ENCODE measurements around the gene DSPP. TPM values are rescaled to one million over a fixed set of nuclear protein-coding genes. Genes with fewer than 3 reads are reported as not detected.

The DSPP gene
- total RNA-seq, 1 donor from 2014 or later = not detected

- no peak for TF ChIP-seq CTCF (IDR thresholded peaks at IDR 0.05; ENCODE audit: unreplicated experiment)
- peaks cover 13% of the 10 kb centered on the region for H3K4me1 Mint-ChIP-seq
- H3K9me3 Mint-ChIP-seq = peaks cover 8% of the 10 kb centered on the region
Observed at GRCh38 chr4:87659247-87659931, 51.1 kb downstream of the DSPP start.

DNA sequence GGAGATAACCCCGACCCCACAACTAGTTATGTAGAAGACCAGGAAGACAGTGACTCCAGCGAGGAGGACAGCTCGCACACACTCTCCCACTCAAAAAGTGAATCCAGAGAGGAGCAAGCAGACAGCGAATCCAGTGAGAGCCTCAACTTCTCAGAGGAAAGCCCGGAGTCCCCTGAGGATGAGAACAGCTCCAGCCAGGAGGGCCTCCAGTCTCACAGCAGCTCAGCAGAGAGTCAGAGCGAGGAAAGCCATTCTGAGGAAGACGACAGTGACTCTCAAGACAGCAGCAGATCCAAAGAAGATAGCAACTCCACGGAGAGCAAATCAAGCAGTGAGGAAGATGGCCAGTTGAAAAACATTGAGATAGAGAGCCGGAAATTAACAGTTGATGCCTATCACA lies 54.5 kb downstream of the DSPP start:
- Mint-ChIP-seq H3K27me3 (ENCODE audit: low read depth) (no peaks in the 10 kb centered on the region), H3K4me1 (peaks cover 13% of the 10 kb centered on the region), H3K9me3 (peaks cover 8% of the 10 kb centered on the region), H3K36me3 (no peaks in the 10 kb centered on the region), H3K4me3 (no peak overlapping the region), H3K27ac (no peak overlapping the region)
- no peak for TF ChIP-seq CTCF (IDR thresholded peaks at IDR 0.05; ENCODE audit: unreplicated experiment)
- DNase-seq (ENCODE audit: low spot score in 2 of 2, unreplicated experiment in 2 of 2) = no peak

More at GRCh38 chr4:87659247-87659931, 51.1 kb downstream of the DSPP start:
- H3K36me3 Mint-ChIP-seq = no peaks in the 10 kb centered on the region
- no peak overlapping the region for H3K4me3 Mint-ChIP-seq
- no peak overlapping the region for H3K27ac Mint-ChIP-seq
- no peaks in the 10 kb centered on the region for H3K27me3 Mint-ChIP-seq (ENCODE audit: low read depth)
- DNase-seq (ENCODE audit: low spot score in 2 of 2, unreplicated experiment in 2 of 2) = no peak

Other genes with a start within 250 kb of the DSPP start
- gene HSD17B11, start 217.3 kb upstream of the DSPP start, total RNA-seq = 18.7 to 23.4 TPM (median 19.2 TPM) in 3 replicates
- 25.5 to 27.7 TPM (median 26.0 TPM) in 3 replicates for gene NUDT9, start 186.0 kb upstream of the DSPP start, total RNA-seq
- gene SPARCL1, start 79.2 kb upstream of the DSPP start, total RNA-seq = 6.3 to 6.7 TPM (median 6.6 TPM) in 3 replicates
- not detected in 3 replicates for gene DMP1, start 41.8 kb downstream of the DSPP start, total RNA-seq
- gene IBSP, start 191.0 kb downstream of the DSPP start, total RNA-seq = not detected in 3 replicates
- not detected in 3 replicates for gene MEPE, start 224.4 kb downstream of the DSPP start, total RNA-seq

Data from mesothelial cell of epicardium (in vitro differentiated cells).